ENCODE data around the gene UST. TPM values are rescaled to one million over a fixed set of nuclear protein-coding genes. Genes with fewer than 3 reads are reported as not detected.
A peak's percentile ranks its signal among the peaks of the same experiment; 100 is the strongest.

The UST gene
- polyA plus RNA-seq, 4 donors = 9.1 to 16.5 (median 12.4) TPM

GRCh38 chr6:149052350-149053106 is 305.7 kb downstream of the UST start:
- no peak for DNase-seq (ENCODE audit: low read depth in 4 of 4, low spot score in 3 of 4)

DNA sequence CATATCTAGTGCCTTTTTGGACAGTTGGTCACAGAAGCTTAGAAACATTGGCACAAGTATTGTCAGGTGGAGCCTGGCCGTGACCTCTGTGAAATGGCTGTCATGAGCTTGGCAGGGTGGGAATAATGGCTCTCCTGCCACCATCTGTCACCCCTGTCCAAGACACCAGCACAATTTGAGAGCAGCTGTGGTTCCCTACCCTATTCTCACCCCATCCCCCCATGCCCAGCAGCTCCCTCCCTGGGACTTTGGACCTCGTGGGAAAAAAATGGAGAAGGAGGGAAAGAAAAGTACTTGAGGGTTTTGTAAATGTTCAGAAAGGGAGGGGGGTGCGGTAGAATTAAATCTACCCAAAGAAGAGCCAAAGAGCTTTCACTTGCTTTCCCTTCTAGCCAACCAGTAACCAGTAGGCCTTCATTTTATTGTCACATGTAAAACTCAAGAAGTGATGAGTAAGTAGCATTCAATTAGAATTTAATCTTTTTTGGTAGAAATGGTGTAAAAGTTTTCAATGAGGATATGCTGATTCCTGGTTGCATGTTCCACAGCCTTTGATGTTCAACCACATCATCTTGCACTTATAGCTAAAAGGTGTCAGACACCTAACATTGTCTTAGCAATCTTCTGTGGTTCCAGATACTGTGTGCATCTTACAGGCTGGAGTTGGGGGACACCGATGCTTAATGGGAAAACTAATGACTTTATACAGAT is 307.2 kb downstream of the UST start:
- DNase-seq (ENCODE audit: low read depth in 4 of 4, low spot score in 3 of 4) = no peak

GRCh38 chr6:149054559-149055194 is 307.8 kb downstream of the UST start:
- no peak for DNase-seq (ENCODE audit: low read depth in 4 of 4, low spot score in 3 of 4)

GRCh38 chr6:149055195-149055899 is 308.5 kb downstream of the UST start:
- no peak for DNase-seq (ENCODE audit: low read depth in 4 of 4, low spot score in 3 of 4)

GRCh38 chr6:149056777-149057463 is 310.1 kb downstream of the UST start:
- DNase-seq (ENCODE audit: low read depth in 4 of 4, low spot score in 3 of 4) = no peak

DNA sequence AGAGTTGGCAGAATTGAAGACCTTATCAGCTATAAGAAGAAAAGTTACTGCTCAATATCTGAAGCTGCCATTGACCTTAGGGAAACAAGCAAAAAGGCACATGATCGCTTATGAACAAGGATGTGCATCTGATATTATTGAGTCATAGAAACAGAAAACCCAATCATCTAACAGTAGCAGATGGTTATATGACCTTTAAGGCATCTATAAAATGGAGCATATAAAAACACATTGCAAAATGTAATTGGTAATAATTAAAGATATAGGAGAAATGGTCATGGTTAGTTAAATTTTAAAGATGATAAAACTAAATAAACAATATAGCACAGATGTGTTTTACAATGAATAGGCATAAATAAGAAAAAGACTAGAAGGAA is 310.6 kb downstream of the UST start:
- DNase-seq (ENCODE audit: low read depth in 4 of 4, low spot score in 3 of 4) = no peak

DNA sequence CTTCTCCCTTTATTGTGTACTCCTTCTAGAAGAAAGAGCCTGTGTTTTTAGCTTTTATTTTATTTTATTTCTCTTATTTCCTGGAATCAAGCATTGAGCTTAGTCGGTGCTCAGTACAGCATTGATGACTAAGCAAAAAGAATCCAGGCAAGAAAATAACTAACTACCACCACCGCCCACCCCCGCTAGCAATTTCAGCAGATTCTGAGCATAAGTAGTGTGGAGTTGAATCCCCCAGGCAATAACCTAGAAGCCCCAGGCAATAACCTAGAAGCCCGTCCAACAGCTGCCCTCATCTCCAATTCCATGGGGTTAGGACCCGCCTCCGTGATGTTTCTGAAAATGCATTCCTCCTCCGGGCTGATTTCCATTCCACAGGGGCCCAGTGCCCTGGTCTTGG is 312.7 kb downstream of the UST start:
- no peak for DNase-seq (ENCODE audit: low read depth in 4 of 4, low spot score in 3 of 4)

DNA sequence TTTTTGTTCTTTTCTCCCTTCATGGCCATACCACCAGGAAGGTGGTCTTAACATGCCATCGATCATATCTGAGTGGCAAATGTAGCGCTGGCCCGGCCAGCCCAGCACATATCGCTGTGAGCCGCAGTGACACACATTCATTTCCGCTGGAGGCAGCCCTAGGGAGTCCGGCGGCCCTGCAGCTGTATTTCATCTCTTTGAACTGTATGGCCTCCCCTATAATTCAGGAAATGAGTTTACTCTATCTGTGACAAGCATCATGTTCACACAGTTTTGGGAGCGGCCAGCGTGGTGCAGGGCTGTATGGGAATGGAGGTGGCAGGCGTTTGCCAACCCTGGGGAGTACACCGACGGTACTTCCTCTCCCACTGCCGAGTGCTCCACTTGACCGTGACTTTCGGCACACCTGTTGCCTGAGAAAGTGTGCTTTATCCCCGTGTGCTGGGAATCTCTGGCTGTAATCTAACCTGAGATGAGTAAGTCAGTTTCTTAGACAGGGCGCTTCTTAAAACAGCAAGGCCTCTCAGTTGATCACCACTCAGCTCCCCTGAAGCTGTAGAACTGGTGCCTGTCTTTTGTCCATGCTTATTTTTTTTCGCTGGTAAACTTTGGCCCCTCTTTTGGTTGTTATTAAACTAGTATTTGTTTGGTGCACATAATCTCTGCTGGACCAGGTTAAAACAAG is 313.6 kb downstream of the UST start:
- DNase-seq (ENCODE audit: low read depth in 4 of 4, low spot score in 3 of 4) = no peak

- peak in 1 of 4 donors; percentile 53 for DNase-seq (ENCODE audit: low read depth in 4 of 4, low spot score in 3 of 4)
These were observed 314.3 kb downstream of the UST start for GRCh38 chr6:149060985-149061760.

GRCh38 chr6:149061930-149062329 is 315.1 kb downstream of the UST start:
- no peak for DNase-seq (ENCODE audit: low read depth in 4 of 4, low spot score in 3 of 4)

GRCh38 chr6:149062653-149063348 is 316.0 kb downstream of the UST start:
- DNase-seq (ENCODE audit: low read depth in 4 of 4, low spot score in 3 of 4) = no peak

DNA sequence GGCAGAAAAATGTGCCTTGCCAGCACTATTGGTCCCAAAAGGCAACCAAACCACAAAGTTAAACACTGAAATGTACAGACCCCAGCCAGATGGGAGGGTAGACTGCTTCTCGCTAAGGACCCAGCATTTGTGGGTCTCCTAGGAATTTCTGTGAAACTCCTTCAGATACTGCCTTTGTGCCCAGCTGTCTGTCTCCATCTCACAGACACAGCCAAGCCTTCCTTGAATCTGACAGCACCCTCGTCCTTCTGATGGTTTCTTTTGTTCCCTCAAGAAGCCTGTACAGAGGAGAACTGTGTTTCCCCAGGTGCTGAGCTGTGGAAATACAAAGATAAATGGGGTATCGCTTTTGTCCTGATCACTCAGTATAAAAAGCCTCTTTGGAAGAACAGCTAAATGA is 316.6 kb downstream of the UST start:
- no peak for DNase-seq (ENCODE audit: low read depth in 4 of 4, low spot score in 3 of 4)

- DNase-seq (ENCODE audit: low read depth in 4 of 4, low spot score in 3 of 4) = no peak
These were observed 317.3 kb downstream of the UST start for GRCh38 chr6:149064001-149064659.

GRCh38 chr6:149064660-149065015 is 317.8 kb downstream of the UST start:
- no peak for DNase-seq (ENCODE audit: low read depth in 4 of 4, low spot score in 3 of 4)

DNA sequence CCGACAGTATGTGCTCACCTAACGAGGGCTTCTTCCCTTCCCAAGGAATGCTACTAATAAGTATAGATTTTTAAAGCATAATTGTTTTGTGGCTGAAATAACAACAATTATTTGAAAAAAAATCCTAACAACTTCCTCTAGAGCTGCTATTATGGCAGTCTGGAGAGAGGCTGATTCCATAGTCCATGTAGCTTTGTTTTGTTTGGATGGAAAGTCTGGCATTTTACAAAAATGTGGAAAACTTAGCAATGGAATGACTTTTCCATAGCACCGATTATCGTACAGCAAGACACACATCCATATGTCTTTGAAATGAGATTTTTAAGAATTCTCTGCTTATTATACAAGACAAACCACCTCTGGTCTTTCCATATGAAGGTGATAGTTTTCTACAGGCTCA is 318.3 kb downstream of the UST start:
- DNase-seq (ENCODE audit: low read depth in 4 of 4, low spot score in 3 of 4) = no peak

DNA sequence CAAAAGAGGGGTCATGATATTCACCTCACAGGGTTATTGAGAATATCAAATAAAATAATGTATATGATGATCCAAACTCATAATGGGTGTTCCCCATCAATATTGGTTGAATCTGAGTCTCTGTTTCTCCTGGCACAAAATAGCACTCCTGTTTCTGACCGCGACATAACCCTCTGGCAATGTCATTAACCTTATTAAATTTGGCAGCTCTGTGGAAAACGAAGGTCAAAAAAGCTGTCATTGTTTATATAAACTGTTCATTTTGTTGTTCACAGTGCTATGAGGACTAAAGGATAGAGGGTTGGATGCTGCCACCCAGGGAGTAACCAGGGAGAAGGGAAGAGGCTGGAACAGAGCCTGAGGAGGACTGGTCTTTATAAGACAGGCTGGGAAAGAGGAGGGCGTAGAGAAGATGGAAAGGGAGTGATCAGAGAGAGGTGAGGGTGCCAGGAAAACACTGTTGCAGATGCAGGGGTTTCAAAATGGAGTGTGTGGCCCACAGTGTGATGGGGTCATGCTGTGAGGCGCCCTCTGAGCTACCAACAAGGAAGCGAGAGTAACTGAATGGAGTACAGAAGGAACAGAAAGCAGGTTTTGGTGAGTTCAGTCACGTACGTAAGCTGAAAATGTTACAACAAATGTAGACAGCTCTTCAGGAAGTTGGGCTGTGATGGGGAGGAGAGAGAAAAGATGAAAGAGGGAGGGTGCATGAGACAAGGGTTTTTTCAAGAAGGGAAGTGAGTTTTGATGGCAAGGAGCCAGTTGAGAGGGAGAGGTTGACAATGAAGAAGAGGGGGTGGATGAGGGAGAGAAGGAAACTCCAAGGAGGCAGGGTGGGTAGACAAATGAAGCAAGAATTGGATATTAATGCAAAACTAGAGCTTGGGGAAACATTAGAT is 319.1 kb downstream of the UST start:
- DNase-seq (ENCODE audit: low read depth in 4 of 4, low spot score in 3 of 4) = no peak

DNA sequence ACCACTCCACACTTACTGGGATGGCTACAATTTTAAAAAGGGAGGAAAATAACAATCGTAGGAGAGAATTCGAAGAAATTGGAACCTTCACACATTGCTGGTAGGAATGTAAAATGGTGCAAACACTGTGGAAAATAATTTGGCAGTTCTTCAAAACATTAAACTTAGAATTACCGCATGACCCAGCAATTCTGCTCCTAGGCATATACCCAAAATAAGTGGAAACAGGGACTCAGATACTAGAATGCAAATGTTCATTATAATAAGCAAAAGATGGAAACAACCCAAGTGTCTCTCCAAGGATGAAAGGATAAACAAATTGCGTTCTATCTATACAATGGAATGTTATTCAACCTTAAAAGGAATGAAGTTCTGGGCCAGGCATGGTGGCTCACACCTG is 325.2 kb downstream of the UST start:
- DNase-seq (ENCODE audit: low read depth in 4 of 4, low spot score in 3 of 4) = no peak
